GM18507 (cell line): ENCODE results near the gene KAT6B.
"Not testable (repeated sequence)": the region's sequence is repeated elsewhere in the genome, so short reads cannot be mapped to it uniquely, and the experiment has no call there.

ENCODE experiments used
- DNase-seq: peaks from one replicate; pipeline ENCODE4 v3.0.0; 2011; ENCODE audit warnings: low read depth; ENCODE audit not compliant: insufficient read length; ENCODE audit errors: extremely low spot score
- FAIRE-seq: peaks from 2 replicates; lab custom pipeline; 2011; peaks lifted over from hg19 to GRCh38; lab: Jason Lieb, UNC

KAT6B gene

DNA sequence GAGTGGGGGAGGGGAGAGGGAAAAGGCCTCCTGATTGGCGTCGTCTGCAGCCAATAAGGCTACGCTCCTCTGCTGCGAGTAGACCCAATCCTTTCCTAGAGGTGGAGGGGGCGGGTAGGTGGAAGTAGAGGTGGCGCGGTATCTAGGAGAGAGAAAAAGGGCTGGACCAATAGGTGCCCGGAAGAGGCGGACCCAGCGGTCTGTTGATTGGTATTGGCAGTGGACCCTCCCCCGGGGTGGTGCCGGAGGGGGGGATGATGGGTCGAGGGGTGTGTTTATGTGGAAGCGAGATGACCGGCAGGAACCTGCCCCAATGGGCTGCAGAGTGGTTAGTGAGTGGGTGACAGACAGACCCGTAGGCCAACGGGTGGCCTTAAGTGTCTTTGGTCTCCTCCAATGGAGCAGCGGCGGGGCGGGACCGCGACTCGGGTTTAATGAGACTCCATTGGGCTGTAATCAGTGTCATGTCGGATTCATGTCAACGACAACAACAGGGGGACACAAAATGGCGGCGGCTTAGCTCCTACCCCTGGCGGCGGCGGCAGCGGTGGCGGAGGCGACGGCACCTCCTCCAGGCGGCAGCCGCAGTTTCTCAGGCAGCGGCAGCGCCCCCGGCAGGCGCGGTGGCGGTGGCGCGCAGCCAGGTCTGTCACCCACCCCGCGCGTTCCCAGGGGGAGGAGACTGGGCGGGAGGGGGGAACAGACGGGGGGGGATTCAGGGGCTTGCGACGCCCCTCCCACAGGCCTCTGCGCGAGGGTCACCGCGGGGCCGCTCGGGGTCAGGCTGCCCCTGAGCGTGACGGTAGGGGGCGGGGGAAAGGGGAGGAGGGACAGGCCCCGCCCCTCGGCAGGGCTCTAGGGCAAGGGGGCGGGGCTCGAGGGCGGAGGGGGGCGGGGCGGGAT is at the start of gene KAT6B:
KAT6B (plus strand) TSS at position 459 of the 903 bp plus-strand sequence. CDS start 16,258 bp downstream, outside the sequence.
- FAIRE-seq (peak; percentile 97), DNase-seq (peak; percentile 93)

- no peak for FAIRE-seq
- no peak for DNase-seq
Observed at GRCh38 chr10:74778436-74779094, 47.8 kb upstream of the KAT6B start.

DNA sequence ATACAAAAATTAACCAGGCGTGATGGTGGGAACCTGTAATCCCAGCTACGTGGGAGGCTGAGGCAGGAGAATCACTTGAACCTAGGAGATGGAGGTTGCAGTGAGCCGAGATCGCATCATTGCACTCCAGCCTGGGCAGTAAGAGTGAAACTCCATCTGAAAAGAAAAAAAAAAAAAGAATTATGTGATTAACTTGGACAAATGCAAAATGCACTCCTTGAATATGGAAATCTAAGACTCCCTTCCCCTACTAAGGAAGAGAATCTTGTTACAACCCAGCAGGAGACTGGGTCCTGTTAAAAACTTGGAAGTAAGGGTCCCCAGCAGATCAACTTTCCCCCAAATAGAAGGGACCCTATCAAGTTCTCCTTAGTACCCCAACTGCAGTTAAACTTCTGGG is 44.5 kb upstream of the KAT6B start:
- not testable (repeated sequence) for FAIRE-seq

DNA sequence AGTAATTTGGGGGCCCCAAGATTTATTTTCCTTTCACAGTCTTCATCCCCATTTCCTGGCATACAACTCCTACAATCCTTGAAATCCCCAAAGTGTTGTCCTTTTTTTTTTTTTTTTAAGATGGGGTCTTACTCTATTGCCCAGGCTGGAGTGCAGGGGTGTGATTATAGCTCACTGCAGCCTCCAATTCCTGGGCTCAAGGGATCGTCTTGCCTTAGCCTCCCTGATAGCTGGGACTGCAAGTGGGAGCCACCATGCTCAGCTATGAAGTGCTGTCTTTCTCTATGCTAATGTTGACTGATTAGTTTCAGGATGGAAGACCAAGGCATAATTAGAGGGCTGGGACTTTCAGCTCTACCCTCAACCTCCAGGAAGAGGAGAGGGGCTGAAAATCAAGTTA is 41.9 kb upstream of the KAT6B start:
- no peak for DNase-seq
- no peak for FAIRE-seq

More for the DNA sequence above, 44.5 kb upstream of the KAT6B start:
- DNase-seq, result not testable (repeated sequence)

DNA sequence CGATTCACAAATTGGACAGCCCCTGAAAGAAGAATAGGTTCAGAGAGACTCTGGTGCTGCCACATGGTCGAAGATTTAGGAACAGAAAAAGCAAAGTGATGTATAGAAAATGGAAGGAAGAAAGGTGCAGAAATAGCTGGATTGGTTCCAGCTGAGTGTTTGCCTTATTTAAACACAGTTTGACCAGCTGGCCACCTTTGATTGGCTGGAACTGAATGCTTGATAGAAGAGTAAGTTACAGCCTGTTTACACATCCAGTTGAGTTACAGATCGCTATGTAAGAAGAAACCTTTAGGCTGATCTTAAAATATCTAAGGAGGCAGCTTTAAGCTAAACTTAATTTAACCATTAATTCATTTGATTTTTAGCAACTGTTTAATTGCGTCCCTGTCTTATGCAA is 40.3 kb upstream of the KAT6B start:
- no peak for DNase-seq

DNA sequence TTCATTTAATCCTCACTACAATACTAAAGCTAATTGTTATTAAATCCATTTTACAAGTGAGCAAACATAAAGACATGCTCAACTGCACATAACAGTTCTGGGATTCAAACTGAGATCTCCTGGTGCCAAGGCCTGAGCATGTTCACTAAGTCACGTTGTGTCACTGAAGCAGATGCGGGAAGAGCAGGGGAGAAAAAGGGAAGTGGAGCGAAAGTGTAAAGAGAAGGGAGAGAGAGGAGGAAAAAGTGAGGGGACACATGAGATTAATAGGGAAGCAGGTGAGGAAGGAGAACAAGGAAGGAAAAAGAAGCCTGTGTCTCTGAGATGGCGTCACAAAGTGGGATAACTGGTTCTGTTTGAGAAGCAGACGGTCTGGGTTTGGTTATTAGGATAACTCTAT is 38.9 kb upstream of the KAT6B start:
- DNase-seq, result no peak
- FAIRE-seq, result no peak

More for the DNA sequence above, 40.3 kb upstream of the KAT6B start:
- FAIRE-seq, result peak; percentile 29

GRCh38 chr10:74791979-74792378 is 34.4 kb upstream of the KAT6B start:
- FAIRE-seq, DNase-seq: not testable (repeated sequence)

- FAIRE-seq, result no peak
- DNase-seq, result no peak
Observed at GRCh38 chr10:74792726-74793125, 33.7 kb upstream of the KAT6B start.

GRCh38 chr10:74793240-74793639 is 33.2 kb upstream of the KAT6B start:
- DNase-seq, FAIRE-seq: not testable (repeated sequence)

DNA sequence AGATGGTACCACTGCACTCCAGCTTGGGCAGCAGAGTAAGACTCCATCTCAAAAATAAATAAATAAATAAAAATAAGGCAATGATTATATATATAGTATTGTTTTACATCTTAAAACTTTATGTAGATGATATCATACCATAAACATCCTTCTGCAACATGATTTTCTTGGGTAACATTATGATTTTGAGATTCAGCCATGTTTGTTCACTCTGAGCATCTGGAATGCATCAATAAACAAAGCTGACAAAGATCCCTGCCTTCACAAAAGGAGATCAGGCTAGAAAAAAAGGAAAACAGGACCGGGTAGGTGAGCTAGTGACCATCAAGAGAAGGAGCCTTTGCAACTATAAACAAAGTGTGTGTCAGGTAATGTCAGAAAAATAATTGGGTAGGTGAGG is 31.9 kb upstream of the KAT6B start:
- no peak for FAIRE-seq
- DNase-seq, result no peak

DNA sequence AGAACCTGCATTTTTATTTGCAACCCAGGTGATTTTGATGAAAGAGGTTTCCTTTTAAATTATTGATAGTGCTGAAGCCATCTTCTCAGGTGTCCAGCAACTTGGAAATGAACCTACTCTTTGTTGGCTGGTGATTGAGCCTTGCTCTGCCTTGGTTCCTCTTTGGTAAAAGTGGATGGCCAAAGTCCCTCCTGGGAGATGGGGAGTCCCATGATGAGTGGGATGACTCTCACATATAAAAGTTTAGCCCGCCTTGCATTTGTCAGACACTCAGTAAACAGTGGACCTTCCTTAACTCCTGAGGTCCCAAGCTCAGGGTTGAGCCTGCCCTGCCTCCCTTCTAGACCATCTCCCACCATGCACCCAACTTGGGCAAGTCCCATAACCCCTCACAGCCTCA is 28.9 kb upstream of the KAT6B start:
- FAIRE-seq (no peak), DNase-seq (no peak)

DNA sequence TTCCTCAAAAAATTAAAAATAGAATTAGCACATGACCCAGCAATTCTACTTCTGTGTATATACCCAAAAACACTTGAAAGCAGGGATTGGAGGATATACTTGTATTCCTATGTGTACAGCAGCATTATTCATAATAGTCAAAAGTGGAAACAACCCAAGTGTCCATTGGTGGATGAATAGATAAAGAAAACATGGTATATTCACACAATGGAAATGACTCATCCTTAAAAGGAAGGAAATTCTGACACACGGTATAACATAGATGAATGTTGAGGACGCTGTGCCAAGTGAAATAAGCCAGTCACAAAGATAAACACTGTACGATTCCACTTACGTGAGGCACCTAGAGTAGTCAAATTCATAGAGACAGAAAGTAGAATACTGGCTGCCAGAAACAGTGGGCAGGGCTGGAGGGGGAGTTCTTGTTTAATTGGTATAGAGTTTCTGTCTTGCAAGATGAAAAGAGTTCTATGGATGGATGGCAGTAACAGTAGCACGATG is 26.6 kb upstream of the KAT6B start:
- no peak for FAIRE-seq

GRCh38 chr10:74801447-74801846 is 25.0 kb upstream of the KAT6B start:
- no peak for FAIRE-seq

More for the DNA sequence above, 26.6 kb upstream of the KAT6B start:
- no peak for DNase-seq

DNA sequence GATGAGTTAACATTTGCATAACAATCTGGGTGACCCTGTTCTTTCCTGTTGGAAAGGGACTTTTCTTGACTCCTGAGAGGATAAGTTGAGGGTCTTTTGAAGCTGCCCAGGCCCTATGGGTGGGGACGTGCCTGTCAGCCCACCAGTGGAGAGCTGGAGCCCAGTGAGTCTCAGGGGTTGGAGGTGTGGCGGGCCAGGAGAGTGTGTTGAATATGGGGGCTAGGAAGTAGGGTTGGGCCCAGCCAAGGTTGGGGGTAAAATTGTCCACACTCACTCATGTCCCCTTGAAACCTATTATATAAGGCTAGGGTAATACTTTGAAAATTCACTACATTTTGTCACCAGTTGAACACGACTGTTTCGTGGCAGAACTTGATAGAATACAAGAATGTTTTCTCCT is 17.9 kb upstream of the KAT6B start:
- DNase-seq (no peak), FAIRE-seq (no peak)

More at GRCh38 chr10:74801447-74801846, 25.0 kb upstream of the KAT6B start:
- no peak for DNase-seq

DNA sequence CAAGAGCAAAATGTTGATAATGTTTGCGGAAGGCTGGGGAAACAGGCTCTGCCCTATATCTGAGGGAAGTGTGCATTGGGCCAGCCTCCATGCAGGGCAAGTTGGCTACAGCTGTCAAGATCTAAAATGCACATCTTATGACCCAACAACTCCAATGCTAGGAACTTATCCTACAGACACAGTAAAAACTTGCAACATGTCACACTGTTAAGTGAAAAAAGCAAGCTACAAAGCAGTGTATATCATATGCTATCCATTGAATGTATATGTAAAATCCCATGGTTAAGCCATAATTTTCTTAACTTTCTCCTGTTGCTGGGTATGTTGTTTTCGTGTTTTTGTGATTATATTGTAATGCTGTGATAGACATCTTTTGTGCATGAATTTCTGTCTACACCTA is 16.3 kb upstream of the KAT6B start:
- DNase-seq (no peak), FAIRE-seq (no peak)

DNA sequence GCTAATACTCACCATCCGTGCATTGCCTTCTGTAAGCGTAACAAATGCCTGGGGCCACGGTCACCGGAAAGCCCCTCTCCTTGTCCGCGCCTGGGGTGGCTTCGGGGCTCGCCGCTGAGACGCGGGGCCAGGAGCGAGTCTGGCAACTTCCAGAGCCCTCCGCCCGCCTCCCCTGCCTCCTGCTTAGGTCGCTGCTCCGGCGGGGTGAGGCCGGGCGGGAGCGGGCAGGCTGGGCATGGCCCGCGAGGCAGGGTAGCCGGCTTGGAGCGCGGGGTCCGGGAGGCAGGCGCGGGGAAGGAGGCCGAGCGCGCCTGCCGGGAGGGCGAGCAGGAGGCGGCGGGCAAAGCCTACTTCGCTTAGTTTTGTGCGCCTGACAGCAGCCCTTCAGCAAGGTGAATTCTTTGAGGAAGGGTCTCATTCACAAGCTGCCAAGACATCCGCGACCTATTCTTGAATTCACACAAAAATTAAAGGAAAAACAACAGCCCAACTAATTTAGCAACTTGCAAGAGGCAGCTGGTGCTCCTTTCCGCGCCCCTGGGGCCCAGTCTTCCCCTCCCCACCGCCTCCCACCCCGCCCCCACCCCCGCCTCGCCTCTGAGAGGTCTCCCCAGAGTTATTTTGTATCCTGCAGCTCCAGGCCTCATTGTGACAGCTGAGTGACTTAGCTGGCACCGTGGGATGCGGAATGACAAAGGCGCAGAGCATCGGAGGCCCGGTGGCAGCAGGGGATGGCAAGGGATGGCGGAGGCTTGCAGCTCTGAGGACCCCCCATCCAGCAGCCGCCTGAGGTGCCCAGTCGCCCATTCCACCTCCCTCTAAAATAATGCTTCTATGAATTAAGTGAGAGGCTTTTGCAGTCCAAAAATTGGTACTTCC is 12.8 kb upstream of the KAT6B start:
- DNase-seq, result no peak

GRCh38 chr10:74814797-74815196 is 11.6 kb upstream of the KAT6B start:
- DNase-seq (no peak), FAIRE-seq (no peak)

More for the DNA sequence above, 12.8 kb upstream of the KAT6B start:
- FAIRE-seq, result no peak

GRCh38 chr10:74816824-74817498 is 9.4 kb upstream of the KAT6B start:
- FAIRE-seq (no peak), DNase-seq (no peak)

GRCh38 chr10:74821501-74821900 is 4.9 kb upstream of the KAT6B start:
- DNase-seq (no peak), FAIRE-seq (no peak)
